ENCODE results near the gene ECI1. TPM values are rescaled to one million over a fixed set of nuclear protein-coding genes. Genes with fewer than 3 reads are reported as not detected.

ECI1 gene
- total and polyA plus RNA-seq, 2 experiments from 2014 or later, result 118 to 143 TPM

DNA sequence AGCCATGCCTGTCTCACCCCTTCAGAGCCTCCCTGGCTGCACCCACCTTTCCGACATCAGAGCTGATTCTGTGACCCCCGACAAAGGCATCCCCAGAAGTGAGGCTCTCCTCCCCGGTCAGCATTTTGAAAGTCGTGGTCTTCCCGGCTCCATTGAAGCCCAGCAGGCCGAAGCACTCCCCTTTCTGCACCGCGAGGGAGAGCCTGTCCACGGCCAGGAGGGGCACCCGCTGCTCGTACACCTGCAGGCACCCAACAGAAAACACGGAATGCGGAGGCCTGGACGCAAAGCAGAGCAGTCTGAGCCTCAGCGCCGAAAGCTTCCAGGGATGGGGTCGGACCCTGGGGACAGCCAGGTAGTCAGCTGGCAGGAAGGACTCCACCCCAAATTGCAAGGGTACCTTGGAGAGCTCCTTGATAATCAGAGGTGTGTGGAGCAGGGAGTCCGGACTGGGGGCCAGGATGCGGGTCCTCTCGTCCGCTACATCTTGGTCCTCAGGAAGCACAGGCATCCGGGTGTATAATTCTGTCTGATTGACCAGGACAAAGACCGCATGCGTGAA is 29.7 kb upstream of the ECI1 start (continued):
- TF ChIP-seq, protein P1, sequence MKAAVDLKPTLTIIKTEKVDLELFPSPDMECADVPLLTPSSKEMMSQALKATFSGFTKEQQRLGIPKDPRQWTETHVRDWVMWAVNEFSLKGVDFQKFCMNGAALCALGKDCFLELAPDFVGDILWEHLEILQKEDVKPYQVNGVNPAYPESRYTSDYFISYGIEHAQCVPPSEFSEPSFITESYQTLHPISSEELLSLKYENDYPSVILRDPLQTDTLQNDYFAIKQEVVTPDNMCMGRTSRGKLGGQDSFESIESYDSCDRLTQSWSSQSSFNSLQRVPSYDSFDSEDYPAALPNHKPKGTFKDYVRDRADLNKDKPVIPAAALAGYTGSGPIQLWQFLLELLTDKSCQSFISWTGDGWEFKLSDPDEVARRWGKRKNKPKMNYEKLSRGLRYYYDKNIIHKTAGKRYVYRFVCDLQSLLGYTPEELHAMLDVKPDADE (IDR thresholded peaks at IDR 0.05), result no peak
- TF ChIP-seq ZNF331 (CRISPR knock-in tag; IDR thresholded peaks at IDR 0.05; ENCODE audit: low read depth), result no peak
- TF ChIP-seq CREB1 (CRISPR knock-in tag; IDR thresholded peaks at IDR 0.05; ENCODE audit: low read depth), result no peak

DNA sequence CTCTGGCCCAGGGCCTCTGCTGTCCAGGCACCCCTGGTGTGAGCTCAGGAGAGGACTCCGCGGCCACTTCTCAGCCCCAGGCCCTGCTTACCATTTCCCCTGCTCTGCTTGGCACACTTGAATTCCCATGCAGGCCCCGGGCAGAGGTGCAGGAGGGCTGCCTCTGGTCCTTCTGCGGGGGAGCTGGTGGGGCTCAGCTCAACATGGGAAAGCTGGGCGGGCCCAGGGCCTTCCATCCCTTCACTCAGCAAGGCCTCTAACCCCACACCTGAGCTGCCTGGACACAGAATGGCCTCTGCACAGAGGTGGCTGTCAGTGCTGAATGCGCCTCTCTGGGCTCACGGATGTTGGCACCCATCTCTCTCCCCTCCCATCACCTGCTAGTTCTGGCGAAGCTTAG is 29.1 kb upstream of the ECI1 start:
- Mint-ChIP-seq H3K4me3 (no peak overlapping the region; the same call in 2 of the 3 replicates), H3K9me3 (no peaks in the 10 kb centered on the region), H3K27me3 (ENCODE audit: insufficient read depth, low read depth, poor library complexity) (peaks cover 11% of the 10 kb centered on the region), H3K27ac (no peak overlapping the region), H3K36me3 (ENCODE audit: low read depth) (no peaks in the 10 kb centered on the region; the same call in 2 of the 3 replicates), H3K4me1 (peaks cover 8% of the 10 kb centered on the region; the same call in 2 of the 3 replicates)
- no peak overlapping the region for H3K27ac ChIP-seq (ENCODE audit: low read depth)
- H3K36me3 ChIP-seq (ENCODE audit: insufficient read depth), result no peaks in the 10 kb centered on the region
- no peaks in the 10 kb centered on the region for H3K79me2 ChIP-seq (replicated peaks; ENCODE audit: insufficient read depth)
- TF ChIP-seq EZH2phosphoT487 (IDR thresholded peaks at IDR 0.05; ENCODE audit: unreplicated experiment) (no peak), EZH2 (IDR thresholded peaks at IDR 0.05; ENCODE audit: low read depth, unreplicated experiment) (no peak), JUNB (IDR thresholded peaks at IDR 0.05; ENCODE audit: unreplicated experiment) (no peak), ZNF114 (CRISPR knock-in tag; IDR thresholded peaks at IDR 0.05) (no peak), STAT1 (IDR thresholded peaks at IDR 0.05; ENCODE audit: unreplicated experiment) (no peak), ZNF331 (CRISPR knock-in tag; IDR thresholded peaks at IDR 0.05; ENCODE audit: low read depth) (no peak), CREB1 (CRISPR knock-in tag; IDR thresholded peaks at IDR 0.05; ENCODE audit: low read depth) (no peak)
- TF ChIP-seq, protein P2, sequence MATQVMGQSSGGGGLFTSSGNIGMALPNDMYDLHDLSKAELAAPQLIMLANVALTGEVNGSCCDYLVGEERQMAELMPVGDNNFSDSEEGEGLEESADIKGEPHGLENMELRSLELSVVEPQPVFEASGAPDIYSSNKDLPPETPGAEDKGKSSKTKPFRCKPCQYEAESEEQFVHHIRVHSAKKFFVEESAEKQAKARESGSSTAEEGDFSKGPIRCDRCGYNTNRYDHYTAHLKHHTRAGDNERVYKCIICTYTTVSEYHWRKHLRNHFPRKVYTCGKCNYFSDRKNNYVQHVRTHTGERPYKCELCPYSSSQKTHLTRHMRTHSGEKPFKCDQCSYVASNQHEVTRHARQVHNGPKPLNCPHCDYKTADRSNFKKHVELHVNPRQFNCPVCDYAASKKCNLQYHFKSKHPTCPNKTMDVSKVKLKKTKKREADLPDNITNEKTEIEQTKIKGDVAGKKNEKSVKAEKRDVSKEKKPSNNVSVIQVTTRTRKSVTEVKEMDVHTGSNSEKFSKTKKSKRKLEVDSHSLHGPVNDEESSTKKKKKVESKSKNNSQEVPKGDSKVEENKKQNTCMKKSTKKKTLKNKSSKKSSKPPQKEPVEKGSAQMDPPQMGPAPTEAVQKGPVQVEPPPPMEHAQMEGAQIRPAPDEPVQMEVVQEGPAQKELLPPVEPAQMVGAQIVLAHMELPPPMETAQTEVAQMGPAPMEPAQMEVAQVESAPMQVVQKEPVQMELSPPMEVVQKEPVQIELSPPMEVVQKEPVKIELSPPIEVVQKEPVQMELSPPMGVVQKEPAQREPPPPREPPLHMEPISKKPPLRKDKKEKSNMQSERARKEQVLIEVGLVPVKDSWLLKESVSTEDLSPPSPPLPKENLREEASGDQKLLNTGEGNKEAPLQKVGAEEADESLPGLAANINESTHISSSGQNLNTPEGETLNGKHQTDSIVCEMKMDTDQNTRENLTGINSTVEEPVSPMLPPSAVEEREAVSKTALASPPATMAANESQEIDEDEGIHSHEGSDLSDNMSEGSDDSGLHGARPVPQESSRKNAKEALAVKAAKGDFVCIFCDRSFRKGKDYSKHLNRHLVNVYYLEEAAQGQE (IDR thresholded peaks at IDR 0.05; ENCODE audit: unreplicated experiment), result no peak
- TF ChIP-seq, protein P3, sequence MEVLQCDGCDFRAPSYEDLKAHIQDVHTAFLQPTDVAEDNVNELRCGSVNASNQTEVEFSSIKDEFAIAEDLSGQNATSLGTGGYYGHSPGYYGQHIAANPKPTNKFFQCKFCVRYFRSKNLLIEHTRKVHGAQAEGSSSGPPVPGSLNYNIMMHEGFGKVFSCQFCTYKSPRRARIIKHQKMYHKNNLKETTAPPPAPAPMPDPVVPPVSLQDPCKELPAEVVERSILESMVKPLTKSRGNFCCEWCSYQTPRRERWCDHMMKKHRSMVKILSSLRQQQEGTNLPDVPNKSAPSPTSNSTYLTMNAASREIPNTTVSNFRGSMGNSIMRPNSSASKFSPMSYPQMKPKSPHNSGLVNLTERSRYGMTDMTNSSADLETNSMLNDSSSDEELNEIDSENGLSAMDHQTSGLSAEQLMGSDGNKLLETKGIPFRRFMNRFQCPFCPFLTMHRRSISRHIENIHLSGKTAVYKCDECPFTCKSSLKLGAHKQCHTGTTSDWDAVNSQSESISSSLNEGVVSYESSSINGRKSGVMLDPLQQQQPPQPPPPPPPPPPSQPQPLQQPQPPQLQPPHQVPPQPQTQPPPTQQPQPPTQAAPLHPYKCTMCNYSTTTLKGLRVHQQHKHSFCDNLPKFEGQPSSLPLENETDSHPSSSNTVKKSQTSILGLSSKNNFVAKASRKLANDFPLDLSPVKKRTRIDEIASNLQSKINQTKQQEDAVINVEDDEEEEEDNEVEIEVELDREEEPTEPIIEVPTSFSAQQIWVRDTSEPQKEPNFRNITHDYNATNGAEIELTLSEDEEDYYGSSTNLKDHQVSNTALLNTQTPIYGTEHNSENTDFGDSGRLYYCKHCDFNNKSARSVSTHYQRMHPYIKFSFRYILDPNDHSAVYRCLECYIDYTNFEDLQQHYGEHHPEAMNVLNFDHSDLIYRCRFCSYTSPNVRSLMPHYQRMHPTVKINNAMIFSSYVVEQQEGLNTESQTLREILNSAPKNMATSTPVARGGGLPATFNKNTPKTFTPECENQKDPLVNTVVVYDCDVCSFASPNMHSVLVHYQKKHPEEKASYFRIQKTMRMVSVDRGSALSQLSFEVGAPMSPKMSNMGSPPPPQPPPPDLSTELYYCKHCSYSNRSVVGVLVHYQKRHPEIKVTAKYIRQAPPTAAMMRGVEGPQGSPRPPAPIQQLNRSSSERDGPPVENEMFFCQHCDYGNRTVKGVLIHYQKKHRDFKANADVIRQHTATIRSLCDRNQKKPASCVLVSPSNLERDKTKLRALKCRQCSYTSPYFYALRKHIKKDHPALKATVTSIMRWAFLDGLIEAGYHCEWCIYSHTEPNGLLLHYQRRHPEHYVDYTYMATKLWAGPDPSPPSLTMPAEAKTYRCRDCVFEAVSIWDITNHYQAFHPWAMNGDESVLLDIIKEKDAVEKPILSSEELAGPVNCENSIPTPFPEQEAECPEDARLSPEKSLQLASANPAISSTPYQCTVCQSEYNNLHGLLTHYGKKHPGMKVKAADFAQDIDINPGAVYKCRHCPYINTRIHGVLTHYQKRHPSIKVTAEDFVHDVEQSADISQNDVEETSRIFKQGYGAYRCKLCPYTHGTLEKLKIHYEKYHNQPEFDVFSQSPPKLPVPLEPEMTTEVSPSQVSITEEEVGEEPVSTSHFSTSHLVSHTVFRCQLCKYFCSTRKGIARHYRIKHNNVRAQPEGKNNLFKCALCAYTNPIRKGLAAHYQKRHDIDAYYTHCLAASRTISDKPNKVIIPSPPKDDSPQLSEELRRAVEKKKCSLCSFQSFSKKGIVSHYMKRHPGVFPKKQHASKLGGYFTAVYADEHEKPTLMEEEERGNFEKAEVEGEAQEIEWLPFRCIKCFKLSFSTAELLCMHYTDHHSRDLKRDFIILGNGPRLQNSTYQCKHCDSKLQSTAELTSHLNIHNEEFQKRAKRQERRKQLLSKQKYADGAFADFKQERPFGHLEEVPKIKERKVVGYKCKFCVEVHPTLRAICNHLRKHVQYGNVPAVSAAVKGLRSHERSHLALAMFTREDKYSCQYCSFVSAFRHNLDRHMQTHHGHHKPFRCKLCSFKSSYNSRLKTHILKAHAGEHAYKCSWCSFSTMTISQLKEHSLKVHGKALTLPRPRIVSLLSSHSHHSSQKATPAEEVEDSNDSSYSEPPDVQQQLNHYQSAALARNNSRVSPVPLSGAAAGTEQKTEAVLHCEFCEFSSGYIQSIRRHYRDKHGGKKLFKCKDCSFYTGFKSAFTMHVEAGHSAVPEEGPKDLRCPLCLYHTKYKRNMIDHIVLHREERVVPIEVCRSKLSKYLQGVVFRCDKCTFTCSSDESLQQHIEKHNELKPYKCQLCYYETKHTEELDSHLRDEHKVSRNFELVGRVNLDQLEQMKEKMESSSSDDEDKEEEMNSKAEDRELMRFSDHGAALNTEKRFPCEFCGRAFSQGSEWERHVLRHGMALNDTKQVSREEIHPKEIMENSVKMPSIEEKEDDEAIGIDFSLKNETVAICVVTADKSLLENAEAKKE (CRISPR knock-in tag; IDR thresholded peaks at IDR 0.05), result no peak
- TF ChIP-seq, protein P1 (IDR thresholded peaks at IDR 0.05), result no peak
- ATAC-seq (no peak), DNase-seq (ENCODE audit: low spot score) (no peak)
- H3F3A ChIP-seq (replicated peaks; ENCODE audit: low read depth), result no peaks in the 10 kb centered on the region
- no peaks in the 10 kb centered on the region for H3K4me1 ChIP-seq (ENCODE audit: insufficient read depth)
- H4K20me1 ChIP-seq (replicated peaks; ENCODE audit: insufficient read depth), result no peaks in the 10 kb centered on the region; the same call in 1 of the 2 replicates
- H3K27me3 ChIP-seq (ENCODE audit: insufficient read depth), result no peaks in the 10 kb centered on the region
- no peak overlapping the region for H3K4me2 ChIP-seq
- H2AFZ ChIP-seq, result no peak overlapping the region
- H3K4me3 ChIP-seq, result no peak overlapping the region
- no peaks in the 10 kb centered on the region for H3K9me2 ChIP-seq (ENCODE audit: insufficient read depth)

Data from GM23338 (cell line).